HepG2 (cell line): ENCODE measurements around the gene REEP3. TPM values are rescaled to one million over a fixed set of nuclear protein-coding genes. Genes with fewer than 3 reads are reported as not detected.
"Not testable (repeated sequence)": the region's sequence is repeated elsewhere in the genome, so short reads cannot be mapped to it uniquely, and the experiment has no call there.

ENCODE experiments used
- ATAC-seq: fragments of 200-7000 bp; cut with Tn5 transposase; 3 replicates; pipeline ENCODE4 v1.9.1; 2020; ENCODE audit warnings: mild to moderate bottlenecking, moderate library complexity
- BruUV-seq: library from RNA; stranded (reverse); fragments of 400-500 nt; replicated peaks from 2 replicates; lab custom pipeline; 2021; lab: Mats Ljungman, UMichigan
- CTCF ChIA-PET: fragments of 300-600 bp; formaldehyde crosslinking; extraction: SDS; loops from one replicate; lab custom pipeline; 2021; ENCODE audit warnings: low total read pairs, inconsistent platforms, low intra/inter-chr PET ratio; lab: Yijun Ruan, JAX
- POLR2A ChIA-PET: fragments of 350-600 bp; sonication (Branson Sonifier 250); formaldehyde crosslinking; loops from one replicate; lab custom pipeline; 2020; ENCODE audit warnings: antibody characterized with exemption, inconsistent platforms; lab: Yijun Ruan, JAX
- DNase-seq: peaks from one replicate; pipeline ENCODE4 v3.0.0-alpha.2; 2015; ENCODE audit warnings: low spot score
- FAIRE-seq: peaks from 3 replicates; lab custom pipeline; 2011; peaks lifted over from hg19 to GRCh38; lab: Jason Lieb, UNC
- H2AFZ ChIP-seq: one replicate; pipeline ENCODE4 v1.6.1; 2011; ENCODE audit warnings: low read length, inconsistent platforms
- H3K27ac ChIP-seq: fragments of 300-600 bp; 3 replicates; pipeline ENCODE4 v1.8.0; 2011; ENCODE audit warnings: mixed run types, mild to moderate bottlenecking, mixed read lengths, low read length, inconsistent platforms; ENCODE audit not compliant: insufficient read depth; ENCODE audit errors: extremely low read length
- H3K27me3 ChIP-seq, 2 experiments: fragments of 200-600 bp in 1 of 2; 2 replicates in 1 of 2; 3 replicates in 1 of 2; pipeline versions ENCODE4 v1.6.0 to v1.8.0; 2011; ENCODE audit warnings: low read length in 2 of 2, mild to moderate bottlenecking in 2 of 2, moderate library complexity in 2 of 2, inconsistent platforms in 1 of 2; ENCODE audit not compliant: insufficient read depth in 2 of 2, control insufficient read depth in 1 of 2
- H3K36me3 ChIP-seq, 2 experiments: fragments of 200-600 bp in 1 of 2; replicated peaks in 1 of 2; 2 replicates in 1 of 2; 3 replicates in 1 of 2; pipeline versions ENCODE4 v1.5.1 to v1.8.0; 2011; ENCODE audit warnings: low read length in 2 of 2, inconsistent platforms in 1 of 2; ENCODE audit not compliant: insufficient read depth in 2 of 2, control insufficient read depth in 1 of 2
- H3K4me1 ChIP-seq: 2 replicates; pipeline ENCODE4 v1.5.1; 2012; ENCODE audit warnings: low read length, inconsistent platforms; ENCODE audit not compliant: insufficient read depth
- H3K4me2 ChIP-seq: 2 replicates; pipeline ENCODE4 v1.6.0; 2011; ENCODE audit warnings: low read depth, low read length, inconsistent platforms
- H3K4me3 ChIP-seq, 3 experiments: fragments of 200-600 bp in 1 of 3; sonication (generic), shearing (Covaris generic) in 1 of 3; replicated peaks in 1 of 3; 2 replicates each; pipeline ENCODE4 v1.5.1; 2011 to 2016; ENCODE audit warnings: low read length in 3 of 3, inconsistent platforms in 2 of 3, low read depth in 2 of 3, mild to moderate bottlenecking in 2 of 3, control low read depth in 1 of 3, mixed read lengths in 1 of 3; ENCODE audit not compliant: insufficient read depth in 1 of 3
- H3K79me2 ChIP-seq: one replicate; pipeline ENCODE4 v1.6.1; 2011; ENCODE audit warnings: low read length, inconsistent platforms; ENCODE audit not compliant: insufficient read depth
- H3K9ac ChIP-seq: 2 replicates; pipeline ENCODE4 v1.6.0; 2011; ENCODE audit warnings: mild to moderate bottlenecking, low read depth, low read length, inconsistent platforms; ENCODE audit not compliant: insufficient read depth
- H3K9me3 ChIP-seq: 2 replicates; pipeline ENCODE4 v1.5.1; 2012; ENCODE audit warnings: mild to moderate bottlenecking, low read length
- H4K20me1 ChIP-seq: 2 replicates; pipeline ENCODE4 v1.6.0; 2011; ENCODE audit warnings: inconsistent platforms, mild to moderate bottlenecking, low read length, moderate library complexity; ENCODE audit not compliant: insufficient read depth
- EZH2 ChIP-seq: conservative IDR thresholded peaks from 2 replicates; pipeline ENCODE4 v1.6.1; 2012; ENCODE audit warnings: mild to moderate bottlenecking, low read depth, low read length, moderate library complexity
- FOXA1 ChIP-seq, 2 experiments: fragments of 450-650 bp in 1 of 2; sonication (generic) in 1 of 2; formaldehyde crosslinking in 1 of 2; IDR thresholded peaks; 2 replicates each; pipeline versions ENCODE4 v1.4.0 to v1.6.1; 2016 to 2020; ENCODE audit warnings: missing genetic modification reagents in 1 of 2
- HMG20A ChIP-seq: IDR thresholded peaks from 2 replicates; pipeline ENCODE4 v1.6.1; 2016; ENCODE audit warnings: borderline replicate concordance
- LCORL ChIP-seq, 2 experiments: fragments of 450-650 bp in 1 of 2; sonication (generic) in 1 of 2; formaldehyde crosslinking in 1 of 2; IDR thresholded peaks; 2 replicates each; pipeline versions ENCODE4 v1.5.0 to v1.6.1; 2017 to 2020; ENCODE audit warnings: antibody characterized with exemption in 1 of 2, missing genetic modification reagents in 1 of 2
- ZNF710 ChIP-seq: sonication (generic); formaldehyde crosslinking; IDR thresholded peaks from 2 replicates; pipeline ENCODE4 v1.5.0; 2020; ENCODE audit warnings: mild to moderate bottlenecking, missing genetic modification reagents, borderline replicate concordance
- WGBS: methylation state at CpG from one replicate; pipeline ENCODE4 v1.1.6; 2017; ENCODE audit warnings: low lambda C conversion rate; 5-methylcytosine and 5-hydroxymethylcytosine counted together
- in situ Hi-C: cut with HindIII; loops from 2 replicates; pipeline ENCODE4 v1.10.0; 2017; ENCODE audit warnings: low pct_unique_long_range_greater_than_20kb; ENCODE audit not compliant: extremely low pct_ligation_motif_present
- intact Hi-C: fragments of 100-400 bp; cut with micrococcal nuclease; formaldehyde crosslinking; loops from one replicate; pipeline ENCODE4 v1.10.0; 2022; ENCODE audit not compliant: unreplicated experiment
- polyA plus RNA-seq, 8 experiments: library from polyadenylated mRNA; depleted of rRNA in 3 of 8; stranded (reverse) in 7 of 8; unstranded in 1 of 8; fragments of >200 nt; fragmentation: Illumina TruSeq in 4 of 8; extraction: Trizol in 4 of 8; gene quantifications; 2 replicates each; pipeline versions ENCODE4 v1.2.1 to v1.2.3, GENCODE V29; 2011 to 2016; ENCODE audit warnings: low read depth in 4 of 8, missing spikeins in 1 of 8, mixed read lengths in 1 of 8; ENCODE audit not compliant: insufficient read depth in 1 of 8
- total RNA-seq, 5 experiments: library from RNA; depleted of rRNA; stranded (reverse); fragments of >200 nt; fragmentation: Illumina TruSeq; extraction: Trizol; gene quantifications; 2 replicates each; pipeline ENCODE4 v1.2.3, GENCODE V29; 2016; ENCODE audit warnings: low read depth in 1 of 5
- TF ChIP-seq, protein P1 (sequence below): sonication (generic); formaldehyde crosslinking; IDR thresholded peaks from 2 replicates; pipeline ENCODE4 v1.8.0; 2022; ENCODE audit warnings: missing genetic modification reagents, mild to moderate bottlenecking, moderate library complexity, borderline replicate concordance

The REEP3 gene
- total and polyA plus RNA-seq, 2 of the 13 experiments (the other 11 are each of a cell fraction or from before 2014, with no cell fraction given), result 7.1 to 31.4 TPM

GRCh38 chr10:63498665-63499064 lies 22.5 kb upstream of the REEP3 start (continued):
- TF ChIP-seq LCORL (IDR thresholded peaks at IDR 0.05) (no peak), LCORL (CRISPR knock-in tag; IDR thresholded peaks at IDR 0.05) (no peak), FOXA1 (IDR thresholded peaks at IDR 0.05) (no peak), FOXA1 (CRISPR knock-in tag; IDR thresholded peaks at IDR 0.05) (0 out of 2 replicates have a peak, but pooled peaks have one; percentile 33), HMG20A (CRISPR knock-in tag) (no peak), EZH2 (no peak)
- TF ChIP-seq, protein P1, sequence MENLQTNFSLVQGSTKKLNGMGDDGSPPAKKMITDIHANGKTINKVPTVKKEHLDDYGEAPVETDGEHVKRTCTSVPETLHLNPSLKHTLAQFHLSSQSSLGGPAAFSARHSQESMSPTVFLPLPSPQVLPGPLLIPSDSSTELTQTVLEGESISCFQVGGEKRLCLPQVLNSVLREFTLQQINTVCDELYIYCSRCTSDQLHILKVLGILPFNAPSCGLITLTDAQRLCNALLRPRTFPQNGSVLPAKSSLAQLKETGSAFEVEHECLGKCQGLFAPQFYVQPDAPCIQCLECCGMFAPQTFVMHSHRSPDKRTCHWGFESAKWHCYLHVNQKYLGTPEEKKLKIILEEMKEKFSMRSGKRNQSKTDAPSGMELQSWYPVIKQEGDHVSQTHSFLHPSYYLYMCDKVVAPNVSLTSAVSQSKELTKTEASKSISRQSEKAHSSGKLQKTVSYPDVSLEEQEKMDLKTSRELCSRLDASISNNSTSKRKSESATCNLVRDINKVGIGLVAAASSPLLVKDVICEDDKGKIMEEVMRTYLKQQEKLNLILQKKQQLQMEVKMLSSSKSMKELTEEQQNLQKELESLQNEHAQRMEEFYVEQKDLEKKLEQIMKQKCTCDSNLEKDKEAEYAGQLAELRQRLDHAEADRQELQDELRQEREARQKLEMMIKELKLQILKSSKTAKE (CRISPR knock-in tag), result no peak
- TF ChIP-seq, all 625 proteins: peak for 8

DNA sequence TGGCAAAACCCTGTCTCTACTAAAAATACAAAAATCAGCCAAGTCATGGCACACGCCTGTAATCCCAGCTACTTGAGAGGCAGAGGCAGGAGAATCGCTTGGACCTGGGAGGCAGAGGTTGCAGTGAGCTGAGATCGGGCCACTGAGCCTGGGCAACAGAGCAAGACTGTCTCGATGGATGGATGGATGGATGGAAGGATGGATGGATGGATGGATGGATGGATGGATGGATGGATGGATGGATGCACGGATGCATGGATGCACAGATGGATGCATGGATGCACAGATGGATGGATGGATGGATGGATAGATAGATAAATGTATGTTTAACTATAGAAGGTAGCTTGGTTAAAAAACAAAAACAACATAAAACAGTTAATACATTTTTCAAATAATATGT lies 20.6 kb upstream of the REEP3 start:
- POLR2A ChIA-PET, result interaction anchor here (1.5 kb wide), 1 partner anchor 21 kb away, joined by 4 read pairs; the partner anchor contains the start of gene REEP3
- H3K36me3 ChIP-seq, H3K4me2 ChIP-seq, BruUV-seq, H3K4me3 ChIP-seq, DNase-seq, FAIRE-seq, H2AFZ ChIP-seq, H3K9me3 ChIP-seq, H3K9ac ChIP-seq, H3K27ac ChIP-seq, ATAC-seq, intact Hi-C loops, H3K27me3 ChIP-seq, CTCF ChIA-PET, in situ Hi-C loops: not testable (repeated sequence)
- over 99% methylated on average over 5 of the region's 5 CpGs for WGBS
- 0 out of 2 replicates have a peak, but pooled peaks have one; percentile 37 for TF ChIP-seq ZNF710 (CRISPR knock-in tag)
- peaks cover 48% of the 10 kb centered on the region for H3K4me1 ChIP-seq
- H4K20me1 ChIP-seq, result peaks cover 11% of the 10 kb centered on the region
- peaks cover 89% of the 10 kb centered on the region for H3K79me2 ChIP-seq
